BJ (cell line): ENCODE results near the gene TMEM209. TPM values are rescaled to one million over a fixed set of nuclear protein-coding genes. Genes with fewer than 3 reads are reported as not detected.
A peak's percentile ranks its signal among the peaks of the same experiment; 100 is the strongest.

ENCODE experiments used
- CTCF ChIA-PET: fragments of 350-600 bp; formaldehyde crosslinking; extraction: SDS; loops from one replicate; lab custom pipeline; 2021; ENCODE audit warnings: antibody characterized with exemption, inconsistent platforms; lab: Yijun Ruan, JAX
- POLR2A ChIA-PET: fragments of 300-600 bp; sonication (Branson Sonifier 250); formaldehyde crosslinking; extraction: SDS; loops from one replicate; lab custom pipeline; 2021; ENCODE audit warnings: antibody characterized with exemption; lab: Charles Lee
- DNase-seq: peaks from one replicate; pipeline ENCODE4 v3.0.0-alpha.2; 2011; ENCODE audit warnings: low read depth
- H3K27me3 ChIP-seq: 2 replicates; pipeline ENCODE4 v1.6.0; 2011; ENCODE audit warnings: low read length; ENCODE audit not compliant: control insufficient read depth, insufficient read depth
- H3K36me3 ChIP-seq: 2 replicates; pipeline ENCODE4 v1.5.1; 2011; ENCODE audit warnings: low read length; ENCODE audit not compliant: control insufficient read depth, insufficient read depth
- H3K4me3 ChIP-seq: 2 replicates; pipeline ENCODE4 v1.5.1; 2011; ENCODE audit warnings: low read depth, mild to moderate bottlenecking, control low read depth, low read length
- polyA plus RNA-seq: library from polyadenylated mRNA; depleted of rRNA; stranded (reverse); fragments of >200 nt; gene quantifications from 2 replicates; pipeline ENCODE4 v1.2.3, GENCODE V29; 2011
- TF ChIP-seq, protein P1 (sequence below): IDR thresholded peaks from 2 replicates; pipeline ENCODE4 v1.5.1; 2011; ENCODE audit warnings: low read depth, mild to moderate bottlenecking, control low read depth, inconsistent platforms, low read length, moderate library complexity; ENCODE audit not compliant: insufficient read depth

Gene TMEM209
- polyA plus RNA-seq, 1 experiment = 15.5 TPM

DNA sequence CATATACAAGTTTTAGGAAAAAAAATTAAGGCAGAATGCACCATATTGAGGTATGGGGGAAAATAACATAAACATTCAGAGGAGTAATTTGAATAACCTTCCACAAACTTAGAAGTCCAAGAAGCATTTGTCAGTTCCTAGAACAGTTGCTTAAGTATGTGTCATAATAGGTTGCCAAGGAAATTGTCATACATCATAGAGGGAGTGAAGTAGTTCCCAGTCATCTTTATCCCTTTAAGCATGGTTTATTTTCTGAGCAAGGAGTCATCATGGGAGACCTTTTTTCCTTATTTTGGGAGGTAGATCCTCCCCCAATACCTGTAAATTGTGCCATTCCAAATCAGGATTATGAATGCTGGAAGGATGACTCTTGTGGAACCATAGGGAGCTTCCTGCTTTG lies 2.4 kb upstream of the TMEM209 start, which contains the start of gene SSMEM1:
Gene SSMEM1, plus strand, starts transcription at position 219 of the 400 bp plus-strand sequence. Its CDS starts 51 bp downstream, at position 270.
- Histone ChIP-seq H3K36me3 (no peaks in the 10 kb centered on the region), H3K4me3 (no peak within 1 kb of the TSS), H3K27me3 (no peaks in the 10 kb centered on the region)
- ChIA-PET POLR2A (no interaction called here), CTCF (no interaction called here)
- TF ChIP-seq, protein P1, sequence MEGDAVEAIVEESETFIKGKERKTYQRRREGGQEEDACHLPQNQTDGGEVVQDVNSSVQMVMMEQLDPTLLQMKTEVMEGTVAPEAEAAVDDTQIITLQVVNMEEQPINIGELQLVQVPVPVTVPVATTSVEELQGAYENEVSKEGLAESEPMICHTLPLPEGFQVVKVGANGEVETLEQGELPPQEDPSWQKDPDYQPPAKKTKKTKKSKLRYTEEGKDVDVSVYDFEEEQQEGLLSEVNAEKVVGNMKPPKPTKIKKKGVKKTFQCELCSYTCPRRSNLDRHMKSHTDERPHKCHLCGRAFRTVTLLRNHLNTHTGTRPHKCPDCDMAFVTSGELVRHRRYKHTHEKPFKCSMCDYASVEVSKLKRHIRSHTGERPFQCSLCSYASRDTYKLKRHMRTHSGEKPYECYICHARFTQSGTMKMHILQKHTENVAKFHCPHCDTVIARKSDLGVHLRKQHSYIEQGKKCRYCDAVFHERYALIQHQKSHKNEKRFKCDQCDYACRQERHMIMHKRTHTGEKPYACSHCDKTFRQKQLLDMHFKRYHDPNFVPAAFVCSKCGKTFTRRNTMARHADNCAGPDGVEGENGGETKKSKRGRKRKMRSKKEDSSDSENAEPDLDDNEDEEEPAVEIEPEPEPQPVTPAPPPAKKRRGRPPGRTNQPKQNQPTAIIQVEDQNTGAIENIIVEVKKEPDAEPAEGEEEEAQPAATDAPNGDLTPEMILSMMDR = no peak
- DNase-seq = peak; percentile 14

- ChIA-PET CTCF (no interaction called here), POLR2A (no interaction called here)
- no peaks in the 10 kb centered on the region for H3K36me3 ChIP-seq
- no peak overlapping the region for H3K4me3 ChIP-seq
- TF ChIP-seq, protein P1 = no peak
- H3K27me3 ChIP-seq = no peaks in the 10 kb centered on the region
- no peak for DNase-seq
Observed at GRCh38 chr7:130207033-130207432, 1.8 kb upstream of the TMEM209 start.

DNA sequence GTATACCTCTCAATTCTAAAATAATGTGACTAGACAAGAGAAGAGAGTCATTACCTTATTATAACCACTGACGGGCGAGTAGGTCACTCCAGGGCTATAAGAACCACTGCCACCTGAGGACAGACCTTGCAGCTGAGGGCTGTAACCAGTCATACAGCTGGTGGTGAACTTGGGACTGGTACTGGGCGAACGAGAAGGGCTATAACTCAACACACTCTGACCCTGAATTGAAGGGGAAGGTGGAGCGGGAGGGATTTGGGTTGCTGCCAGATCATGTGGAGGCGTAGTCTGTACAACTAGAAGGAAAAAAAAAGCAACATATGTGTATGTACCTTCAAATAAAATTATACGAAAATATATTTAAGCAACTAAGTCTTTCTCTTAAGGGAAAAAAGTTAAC lies 3.4 kb downstream of the TMEM209 start:
- Histone ChIP-seq H3K36me3 (peaks cover 2% of the 10 kb centered on the region; the same call in 1 of the 2 replicates), H3K4me3 (no peak overlapping the region), H3K27me3 (no peaks in the 10 kb centered on the region)
- TF ChIP-seq, protein P1 = no peak
- DNase-seq = no peak
- CTCF ChIA-PET = no interaction called here
- POLR2A ChIA-PET = interaction anchor here (0.6 to 0.7 kb wide), 2 partner anchors 12 to 29 kb away, joined by 3 to 8 read pairs; no protein-coding TSS in a partner anchor

DNA sequence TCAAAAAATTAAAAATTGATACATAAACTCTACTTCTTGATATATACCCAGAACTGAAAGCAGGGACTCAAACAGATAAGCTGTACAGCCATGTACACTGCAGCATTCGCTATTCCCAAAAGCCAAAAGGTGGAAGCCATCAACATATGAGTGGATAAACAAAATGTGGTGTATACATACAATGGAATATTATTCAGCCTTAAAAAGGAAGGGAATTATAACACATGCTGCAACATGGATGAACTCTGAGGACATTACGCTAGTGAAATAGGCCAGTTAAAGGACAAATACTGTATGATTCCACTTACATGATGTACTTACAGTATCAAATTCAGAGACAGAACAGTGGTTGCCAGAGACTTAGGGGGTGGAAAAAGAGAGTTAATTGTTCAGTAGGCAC lies 8.1 kb downstream of the TMEM209 start:
- Histone ChIP-seq H3K4me3 (no peak overlapping the region), H3K27me3 (no peaks in the 10 kb centered on the region), H3K36me3 (peaks cover 2% of the 10 kb centered on the region; the same call in 1 of the 2 replicates)
- POLR2A ChIA-PET = no interaction called here
- CTCF ChIA-PET = no interaction called here
- TF ChIP-seq, protein P1 = no peak
- no peak for DNase-seq

GRCh38 chr7:130196476-130196875 lies 8.7 kb downstream of the TMEM209 start:
- no peaks in the 10 kb centered on the region for H3K27me3 ChIP-seq
- CTCF ChIA-PET = no interaction called here
- POLR2A ChIA-PET = no interaction called here
- TF ChIP-seq, protein P1 = no peak
- no peak for DNase-seq
- no peak overlapping the region for H3K4me3 ChIP-seq
- no peaks in the 10 kb centered on the region; the same call in 1 of the 2 replicates for H3K36me3 ChIP-seq
